ENCODE measurements around the gene CALR. TPM values are rescaled to one million over a fixed set of nuclear protein-coding genes. Genes with fewer than 3 reads are reported as not detected.

CALR gene
- total RNA-seq, 4 donors from 2014 or later = 349 to 570 (median 439) TPM

DNA sequence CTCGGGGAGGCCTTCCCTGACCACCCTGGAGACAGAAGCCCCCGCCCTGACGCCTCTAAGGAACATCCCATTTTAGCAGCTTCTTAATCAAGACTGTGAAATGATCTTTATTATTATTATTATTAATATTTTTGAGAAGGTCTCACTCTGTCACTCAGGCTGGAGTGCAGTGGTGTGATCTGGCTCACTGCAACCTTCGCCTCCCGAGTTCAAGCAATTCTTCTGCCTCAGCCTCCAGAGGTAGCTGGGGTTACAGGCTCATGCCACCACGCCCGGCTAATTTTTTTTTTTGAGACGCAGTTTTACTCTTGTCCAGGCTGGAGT, 27.4 kb downstream of the CALR start:
- no peak for ATAC-seq (ENCODE audit: low FRiP score)
- TF ChIP-seq, protein P1, sequence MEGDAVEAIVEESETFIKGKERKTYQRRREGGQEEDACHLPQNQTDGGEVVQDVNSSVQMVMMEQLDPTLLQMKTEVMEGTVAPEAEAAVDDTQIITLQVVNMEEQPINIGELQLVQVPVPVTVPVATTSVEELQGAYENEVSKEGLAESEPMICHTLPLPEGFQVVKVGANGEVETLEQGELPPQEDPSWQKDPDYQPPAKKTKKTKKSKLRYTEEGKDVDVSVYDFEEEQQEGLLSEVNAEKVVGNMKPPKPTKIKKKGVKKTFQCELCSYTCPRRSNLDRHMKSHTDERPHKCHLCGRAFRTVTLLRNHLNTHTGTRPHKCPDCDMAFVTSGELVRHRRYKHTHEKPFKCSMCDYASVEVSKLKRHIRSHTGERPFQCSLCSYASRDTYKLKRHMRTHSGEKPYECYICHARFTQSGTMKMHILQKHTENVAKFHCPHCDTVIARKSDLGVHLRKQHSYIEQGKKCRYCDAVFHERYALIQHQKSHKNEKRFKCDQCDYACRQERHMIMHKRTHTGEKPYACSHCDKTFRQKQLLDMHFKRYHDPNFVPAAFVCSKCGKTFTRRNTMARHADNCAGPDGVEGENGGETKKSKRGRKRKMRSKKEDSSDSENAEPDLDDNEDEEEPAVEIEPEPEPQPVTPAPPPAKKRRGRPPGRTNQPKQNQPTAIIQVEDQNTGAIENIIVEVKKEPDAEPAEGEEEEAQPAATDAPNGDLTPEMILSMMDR (IDR thresholded peaks at IDR 0.05) = no peak
- DNase-seq (ENCODE audit: low spot score) = no peak

DNA sequence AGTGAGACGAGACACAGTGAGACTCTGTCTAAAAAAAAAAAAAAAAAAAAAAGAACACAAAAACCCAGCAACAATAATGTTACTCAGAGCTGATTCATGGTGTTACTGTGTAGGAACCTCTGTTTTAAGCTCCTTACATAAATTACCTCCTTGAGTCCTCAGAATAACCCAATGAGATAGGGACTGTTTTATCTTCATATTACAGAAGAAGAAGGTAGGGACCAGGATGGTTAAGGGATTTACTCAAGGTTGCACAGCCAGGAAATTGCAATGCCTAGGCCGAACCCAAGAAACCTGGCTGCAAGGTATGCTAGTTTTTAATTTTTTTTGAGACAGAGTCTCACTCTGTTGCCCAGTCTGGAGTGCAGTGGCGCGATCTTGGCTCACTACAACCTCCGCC, 29.5 kb downstream of the CALR start:
- TF ChIP-seq, protein P1 (IDR thresholded peaks at IDR 0.05) = no peak
- DNase-seq (ENCODE audit: low spot score) (no peak), ATAC-seq (ENCODE audit: low FRiP score) (no peak)

DNA sequence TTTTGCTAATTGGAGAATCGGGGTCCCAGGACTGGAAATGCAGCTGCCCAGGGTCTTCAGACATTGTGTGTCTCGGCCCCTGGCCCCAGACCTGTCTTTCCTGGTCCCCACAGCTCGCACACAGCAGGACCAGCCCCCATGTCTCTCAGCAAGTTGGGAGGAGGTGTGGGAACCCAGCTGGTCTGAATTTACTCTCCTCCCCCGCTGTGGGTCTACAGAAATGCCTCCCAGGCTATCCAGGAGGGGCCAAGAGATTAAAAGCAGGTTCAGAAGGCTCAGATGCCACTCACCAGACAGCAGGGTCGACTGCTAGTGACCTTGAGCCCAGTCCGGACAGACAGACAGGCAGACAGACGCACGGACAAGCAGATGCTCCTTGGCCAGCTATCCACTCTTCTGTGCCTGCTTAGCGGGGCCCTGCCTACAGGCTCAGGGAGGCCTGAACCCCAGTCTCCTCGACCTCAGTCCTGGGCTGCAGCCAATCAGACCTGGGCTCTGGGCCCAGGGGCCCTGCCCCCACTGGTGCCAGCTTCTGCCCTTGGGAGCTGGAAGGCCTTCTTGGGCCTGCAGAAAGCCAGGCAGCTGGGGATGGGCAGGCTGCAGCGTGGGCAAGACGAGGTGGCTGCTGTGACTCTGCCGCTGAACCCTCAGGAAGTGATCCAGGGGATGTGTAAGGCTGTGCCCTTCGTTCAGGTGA, 31.0 kb downstream of the CALR start, which contains the start of gene DAND5:
Gene DAND5, plus strand, starts transcription at position 285 of the 697 bp plus-strand sequence. Its CDS starts 85 bp downstream, at position 370.
- DNase-seq (ENCODE audit: low spot score) = no peak
- no peak for ATAC-seq (ENCODE audit: low FRiP score)
- TF ChIP-seq, protein P1 (IDR thresholded peaks at IDR 0.05) = no peak

DNA sequence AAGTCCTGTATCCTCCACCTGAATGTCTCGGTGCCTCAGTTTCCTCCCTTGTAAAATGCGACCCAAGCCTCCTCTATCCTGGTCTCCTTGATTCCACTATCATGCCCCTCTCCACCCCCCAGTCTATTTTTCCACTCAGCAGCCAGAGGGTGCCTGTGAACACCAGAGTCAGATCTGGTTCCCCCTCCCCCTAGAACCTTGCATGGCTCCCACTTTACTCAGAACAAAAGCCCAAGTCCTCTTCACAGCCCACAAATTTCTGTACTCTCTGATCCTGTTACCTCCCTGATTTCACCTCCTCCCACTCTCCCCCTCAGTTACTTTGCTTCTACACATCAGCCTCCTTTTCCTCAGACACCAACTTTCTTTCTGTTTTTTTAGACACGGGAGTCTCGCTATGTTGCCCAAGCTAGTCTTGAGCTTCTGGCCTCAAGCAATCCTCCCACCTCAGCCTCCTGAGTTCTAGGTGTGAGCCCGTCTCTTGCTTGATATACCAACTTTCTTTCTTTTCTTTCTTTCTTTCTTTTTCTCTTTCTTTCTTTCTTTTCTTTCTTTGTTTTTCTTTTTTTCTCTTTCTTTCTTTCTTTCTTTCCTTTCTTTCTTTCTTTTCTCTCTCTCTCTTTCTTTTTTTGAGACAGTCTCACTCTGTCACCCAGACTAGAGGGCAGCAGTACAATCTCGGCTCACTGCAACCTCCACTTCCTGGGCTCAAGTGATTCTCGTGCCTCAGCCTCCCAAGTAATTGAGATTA, 31.8 kb downstream of the CALR start:
- TF ChIP-seq, protein P1 (IDR thresholded peaks at IDR 0.05) = no peak
- no peak for ATAC-seq (ENCODE audit: low FRiP score)
- no peak for DNase-seq (ENCODE audit: low spot score)

DNA sequence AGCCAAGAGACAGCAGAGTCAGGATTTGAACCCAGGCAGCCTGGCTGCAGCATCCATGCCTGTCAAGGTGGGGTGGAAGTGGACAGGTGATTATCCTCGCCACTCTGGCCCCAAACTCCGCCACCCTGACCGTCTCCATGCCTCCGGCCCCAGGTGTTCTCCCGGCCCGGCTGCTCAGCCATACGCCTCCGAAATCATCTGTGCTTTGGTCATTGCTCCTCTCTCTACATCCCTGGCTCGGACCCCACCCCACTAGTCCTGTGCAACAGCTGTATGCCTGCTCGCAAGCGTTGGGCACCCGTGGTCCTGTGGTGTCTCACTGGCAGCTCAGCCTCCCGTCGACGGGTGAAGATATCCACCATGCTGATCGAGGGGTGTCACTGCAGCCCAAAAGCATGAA, 34.8 kb downstream of the CALR start:
- DNase-seq (ENCODE audit: low spot score) (no peak), ATAC-seq (ENCODE audit: low FRiP score) (no peak)

DNA sequence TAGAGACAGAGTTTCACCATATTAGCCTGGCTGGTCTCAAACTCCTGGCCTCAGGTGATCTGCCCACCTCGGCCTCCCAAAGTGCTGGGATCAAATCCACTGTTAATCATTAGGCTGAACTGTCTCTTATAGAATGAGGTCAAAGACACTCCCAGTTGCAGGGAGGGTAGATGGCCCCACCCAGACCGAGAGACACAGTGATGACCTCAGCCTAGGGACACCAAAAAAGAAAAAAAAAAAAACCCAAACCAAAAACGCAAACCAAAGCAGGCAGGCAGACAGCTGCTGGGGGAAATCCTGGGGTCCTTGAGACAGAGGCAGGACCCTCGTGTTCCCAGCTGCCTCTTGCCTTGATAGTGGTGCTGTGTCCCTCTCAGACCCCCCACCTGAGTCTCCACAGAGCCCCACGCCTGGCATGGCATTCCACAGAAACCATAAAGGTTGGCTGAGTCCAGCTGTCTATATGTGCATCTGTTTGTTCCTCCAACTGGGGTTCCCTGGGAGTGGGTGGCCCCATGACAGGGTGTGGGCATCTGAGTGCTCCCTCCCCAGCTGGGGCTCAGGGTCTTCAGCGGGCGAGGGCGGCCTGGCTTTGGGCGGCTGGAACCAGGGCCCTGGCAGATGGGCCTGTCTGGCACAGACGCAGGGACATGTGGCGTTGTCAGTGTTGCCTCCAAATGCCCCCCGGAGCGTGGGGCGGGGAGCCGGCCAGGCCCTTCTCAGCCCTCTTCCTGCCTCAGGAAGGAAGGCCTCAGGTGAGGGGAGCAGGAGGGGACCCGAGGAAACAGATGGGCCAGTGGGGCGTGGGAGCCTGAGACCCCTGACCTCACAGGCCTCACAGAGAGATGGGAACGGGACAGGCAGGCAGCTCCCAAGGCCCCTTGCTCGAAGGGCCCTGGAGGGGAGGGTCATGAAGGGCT, 36.2 kb downstream of the CALR start:
- DNase-seq (ENCODE audit: low spot score) (no peak), ATAC-seq (ENCODE audit: low FRiP score) (no peak)
- TF ChIP-seq, protein P1 (IDR thresholded peaks at IDR 0.05) = no peak

More for the DNA sequence above, 34.8 kb downstream of the CALR start:
- TF ChIP-seq, protein P1 (IDR thresholded peaks at IDR 0.05) = no peak
